IMR-90 (cell line): Measurements from ENCODE around the gene ATP11A.

Experiments used
- CEBPB ChIP-seq: IDR thresholded peaks from 2 replicates; pipeline ENCODE4 v1.6.1; 2012; ENCODE audit warnings: low read depth, low read length, improper control_type of control experiment
- CTCF ChIP-seq: conservative IDR thresholded peaks from 2 replicates; pipeline ENCODE4 v1.5.1; 2012; ENCODE audit warnings: mild to moderate bottlenecking, low read depth, low read length, improper control_type of control experiment
- ELK1 ChIP-seq: fragments of 150-350 bp; IDR thresholded peaks from 2 replicates; pipeline ENCODE4 v1.6.1; 2016; ENCODE audit warnings: low read depth, mild to moderate bottlenecking, low read length, moderate library complexity, borderline replicate concordance
- MAFK ChIP-seq: IDR thresholded peaks from 2 replicates; pipeline ENCODE4 v1.6.1; 2012; ENCODE audit warnings: low read depth, low read length, improper control_type of control experiment
- MAZ ChIP-seq: IDR thresholded peaks from 2 replicates; pipeline ENCODE4 v1.6.1; 2012; ENCODE audit warnings: low read depth, mild to moderate bottlenecking, low read length, improper control_type of control experiment, moderate library complexity, borderline replicate concordance
- MXI1 ChIP-seq: IDR thresholded peaks from 2 replicates; pipeline ENCODE4 v1.6.1; 2012; ENCODE audit warnings: low read depth, mild to moderate bottlenecking, low read length, moderate library complexity, borderline replicate concordance
- POLR2A ChIP-seq: IDR thresholded peaks from 2 replicates; pipeline ENCODE4 v1.6.1; 2012; ENCODE audit warnings: mild to moderate bottlenecking, low read depth, low read length
- RAD21 ChIP-seq: IDR thresholded peaks from 2 replicates; pipeline ENCODE4 v1.6.1; 2012; ENCODE audit warnings: low read length, improper control_type of control experiment
- SMC3 ChIP-seq: fragments of 150-350 bp; IDR thresholded peaks from 2 replicates; pipeline ENCODE4 v1.6.1; 2016; ENCODE audit warnings: low read depth, mild to moderate bottlenecking, antibody characterized with exemption, low read length, moderate library complexity
- USF2 ChIP-seq: fragments of 150-350 bp; IDR thresholded peaks from 2 replicates; pipeline ENCODE4 v1.6.1; 2017; ENCODE audit warnings: mild to moderate bottlenecking, antibody characterized with exemption, low read length, low read depth

GRCh38 chr13:112911285-112911701 lies 221.5 kb downstream of the ATP11A start:
- no peak for TF ChIP-seq CTCF
- no peak for TF ChIP-seq USF2
- no peak for TF ChIP-seq MAZ
- TF ChIP-seq MAFK = no peak
- TF ChIP-seq CEBPB = no peak
- TF ChIP-seq POLR2A = no peak
- TF ChIP-seq SMC3 = no peak
- TF ChIP-seq MXI1 = no peak
- no peak for TF ChIP-seq RAD21
- TF ChIP-seq ELK1 = no peak
